Activated gamma-delta T cell treated with Interleukin-2 at 50 U/mL for 16 hours (primary cell): ENCODE results near the gene FOXA1.

Experiments used
- DNase-seq: peaks from one replicate; pipeline ENCODE4 v3.0.0-alpha.2; 2020

Gene FOXA1

GRCh38 chr14:37553935-37554550 is 41.0 kb downstream of the FOXA1 start:
- no peak for DNase-seq

GRCh38 chr14:37551119-37551518 is 43.9 kb downstream of the FOXA1 start:
- no peak for DNase-seq

GRCh38 chr14:37550511-37550910 is 44.5 kb downstream of the FOXA1 start:
- no peak for DNase-seq

- no peak for DNase-seq
Observed at GRCh38 chr14:37546621-37547447, 48.2 kb downstream of the FOXA1 start.

- DNase-seq = no peak
Observed at GRCh38 chr14:37545174-37545573, 49.9 kb downstream of the FOXA1 start.

- no peak for DNase-seq
Observed at GRCh38 chr14:37544407-37544806, 50.6 kb downstream of the FOXA1 start.

- DNase-seq = no peak
Observed at GRCh38 chr14:37539992-37540391, 55.1 kb downstream of the FOXA1 start.
